ENCODE measurements around the gene IRX4.
"Not testable (repeated sequence)": the region's sequence is repeated elsewhere in the genome, so short reads cannot be mapped to it uniquely, and the experiment has no call there.

IRX4 gene

GRCh38 chr5:1847056-1847455 lies 35.7 kb downstream of the IRX4 start:
- Histone ChIP-seq H3K4me1 (ENCODE audit: control insufficient read depth, insufficient read depth, low read length) (peaks cover 2% of the 10 kb centered on the region), H3K9me3 (ENCODE audit: control insufficient read depth, insufficient read depth, low read length) (no peaks in the 10 kb centered on the region)

DNA sequence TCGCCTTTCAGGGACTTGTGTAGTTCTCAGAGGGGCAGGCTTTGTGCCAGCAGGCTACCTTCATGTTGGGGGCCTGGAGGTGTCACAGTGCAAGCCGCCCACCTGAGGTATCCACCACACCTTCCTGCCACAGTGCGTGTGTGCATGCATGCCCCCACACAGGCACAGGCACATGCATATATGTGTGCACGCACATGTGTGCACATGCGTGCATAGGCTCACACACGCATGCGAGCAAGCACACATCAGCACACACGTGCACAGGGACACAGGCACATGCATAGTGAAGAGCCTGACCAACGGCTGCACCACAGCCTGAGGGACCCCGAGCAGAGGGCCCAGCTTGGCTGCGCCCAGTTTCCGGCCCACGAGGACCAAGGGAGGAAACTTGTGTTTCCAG lies 36.1 kb downstream of the IRX4 start:
- Histone ChIP-seq H3K4me1 (ENCODE audit: control insufficient read depth, insufficient read depth, low read length) (peaks cover 2% of the 10 kb centered on the region), H3K9ac (ENCODE audit: low read depth, low read length) (no peak overlapping the region), H3K9me3 (ENCODE audit: control insufficient read depth, insufficient read depth, low read length) (no peaks in the 10 kb centered on the region), H3K36me3 (ENCODE audit: control insufficient read depth, insufficient read depth, low read length) (no peaks in the 10 kb centered on the region), H3K4me3 (ENCODE audit: low read depth, low read length) (no peak overlapping the region), H3K27me3 (ENCODE audit: control insufficient read depth, insufficient read depth, low read length) (peaks cover 50% of the 10 kb centered on the region)

More at GRCh38 chr5:1847056-1847455, 35.7 kb downstream of the IRX4 start:
- no peaks in the 10 kb centered on the region for H3K36me3 ChIP-seq (ENCODE audit: control insufficient read depth, insufficient read depth, low read length)
- no peak overlapping the region for H3K9ac ChIP-seq (ENCODE audit: low read depth, low read length)
- peaks cover 55% of the 10 kb centered on the region for H3K27me3 ChIP-seq (ENCODE audit: control insufficient read depth, insufficient read depth, low read length)
- no peak overlapping the region for H3K4me3 ChIP-seq (ENCODE audit: low read depth, low read length)

- peaks cover 41% of the 10 kb centered on the region for H3K27me3 ChIP-seq (ENCODE audit: control insufficient read depth, insufficient read depth, low read length)
- H3K36me3 ChIP-seq (ENCODE audit: control insufficient read depth, insufficient read depth, low read length) = no peaks in the 10 kb centered on the region
- peaks cover 2% of the 10 kb centered on the region for H3K4me1 ChIP-seq (ENCODE audit: control insufficient read depth, insufficient read depth, low read length)
These were observed 37.0 kb downstream of the IRX4 start for GRCh38 chr5:1845696-1846095.

GRCh38 chr5:1844708-1845436 lies 37.9 kb downstream of the IRX4 start:
- peaks cover 33% of the 10 kb centered on the region for H3K27me3 ChIP-seq (ENCODE audit: control insufficient read depth, insufficient read depth, low read length)
- H3K9me3 ChIP-seq (ENCODE audit: control insufficient read depth, insufficient read depth, low read length) = no peaks in the 10 kb centered on the region
- H3K36me3 ChIP-seq (ENCODE audit: control insufficient read depth, insufficient read depth, low read length) = no peaks in the 10 kb centered on the region
- H3K9ac ChIP-seq (ENCODE audit: low read depth, low read length) = no peak overlapping the region
- H3K4me1 ChIP-seq (ENCODE audit: control insufficient read depth, insufficient read depth, low read length) = no peaks in the 10 kb centered on the region
- H3K4me3 ChIP-seq (ENCODE audit: low read depth, low read length) = no peak overlapping the region

More at GRCh38 chr5:1845696-1846095, 37.0 kb downstream of the IRX4 start:
- H3K9me3 ChIP-seq (ENCODE audit: control insufficient read depth, insufficient read depth, low read length) = no peaks in the 10 kb centered on the region
- H3K4me3 ChIP-seq (ENCODE audit: low read depth, low read length) = no peak overlapping the region
- H3K9ac ChIP-seq (ENCODE audit: low read depth, low read length) = no peak overlapping the region

GRCh38 chr5:1843761-1844160 lies 39.0 kb downstream of the IRX4 start:
- H3K36me3 ChIP-seq (ENCODE audit: control insufficient read depth, insufficient read depth, low read length); H3K4me1 ChIP-seq (ENCODE audit: control insufficient read depth, insufficient read depth, low read length); H3K9me3 ChIP-seq (ENCODE audit: control insufficient read depth, insufficient read depth, low read length); H3K4me3 ChIP-seq (ENCODE audit: low read depth, low read length); H3K9ac ChIP-seq (ENCODE audit: low read depth, low read length): not testable (repeated sequence)
- H3K27me3 ChIP-seq (ENCODE audit: control insufficient read depth, insufficient read depth, low read length) = peaks cover 23% of the 10 kb centered on the region

GRCh38 chr5:1842004-1842819 lies 40.5 kb downstream of the IRX4 start:
- Histone ChIP-seq H3K9ac (ENCODE audit: low read depth, low read length) (no peak overlapping the region), H3K4me1 (ENCODE audit: control insufficient read depth, insufficient read depth, low read length) (no peaks in the 10 kb centered on the region), H3K27me3 (ENCODE audit: control insufficient read depth, insufficient read depth, low read length) (peaks cover 9% of the 10 kb centered on the region), H3K9me3 (ENCODE audit: control insufficient read depth, insufficient read depth, low read length) (no peaks in the 10 kb centered on the region), H3K4me3 (ENCODE audit: low read depth, low read length) (no peak overlapping the region), H3K36me3 (ENCODE audit: control insufficient read depth, insufficient read depth, low read length) (no peaks in the 10 kb centered on the region)

- Histone ChIP-seq H3K4me1 (ENCODE audit: control insufficient read depth, insufficient read depth, low read length) (no peaks in the 10 kb centered on the region), H3K9ac (ENCODE audit: low read depth, low read length) (no peak overlapping the region), H3K36me3 (ENCODE audit: control insufficient read depth, insufficient read depth, low read length) (no peaks in the 10 kb centered on the region), H3K9me3 (ENCODE audit: control insufficient read depth, insufficient read depth, low read length) (no peaks in the 10 kb centered on the region), H3K27me3 (ENCODE audit: control insufficient read depth, insufficient read depth, low read length) (peaks cover 6% of the 10 kb centered on the region), H3K4me3 (ENCODE audit: low read depth, low read length) (no peak overlapping the region)
These were observed 41.8 kb downstream of the IRX4 start for GRCh38 chr5:1840741-1841521.

DNA sequence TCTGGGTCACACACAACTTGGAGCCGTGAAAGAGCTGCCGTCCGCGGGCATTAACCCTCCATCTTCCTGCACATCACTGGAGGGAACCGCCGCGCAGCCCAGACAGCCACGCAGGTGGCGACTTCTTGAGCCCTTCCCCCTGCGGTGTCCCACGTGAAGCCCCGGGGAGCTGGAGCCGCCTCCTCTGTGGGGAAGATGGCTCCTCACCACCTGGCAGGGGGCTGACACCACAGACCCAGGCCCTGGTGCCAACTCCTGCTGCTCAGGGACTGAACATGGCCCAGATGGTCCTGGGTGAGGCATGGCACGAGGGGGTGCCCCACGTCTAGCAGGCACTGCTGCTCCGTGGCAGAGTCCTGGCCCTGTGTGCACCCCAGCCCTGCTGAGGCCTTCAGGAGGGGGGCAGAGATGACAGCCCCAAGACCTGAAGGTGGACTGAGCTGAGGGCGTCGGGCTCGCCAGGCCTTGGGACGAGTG lies 42.6 kb downstream of the IRX4 start:
- Histone ChIP-seq H3K4me1 (ENCODE audit: control insufficient read depth, insufficient read depth, low read length) (no peaks in the 10 kb centered on the region), H3K9me3 (ENCODE audit: control insufficient read depth, insufficient read depth, low read length) (no peaks in the 10 kb centered on the region), H3K36me3 (ENCODE audit: control insufficient read depth, insufficient read depth, low read length) (no peaks in the 10 kb centered on the region), H3K4me3 (ENCODE audit: low read depth, low read length) (no peak overlapping the region), H3K27me3 (ENCODE audit: control insufficient read depth, insufficient read depth, low read length) (peaks cover 6% of the 10 kb centered on the region), H3K9ac (ENCODE audit: low read depth, low read length) (no peak overlapping the region)

GRCh38 chr5:1838013-1838412 lies 44.7 kb downstream of the IRX4 start:
- Histone ChIP-seq H3K9me3 (ENCODE audit: control insufficient read depth, insufficient read depth, low read length) (no peaks in the 10 kb centered on the region), H3K36me3 (ENCODE audit: control insufficient read depth, insufficient read depth, low read length) (no peaks in the 10 kb centered on the region), H3K9ac (ENCODE audit: low read depth, low read length) (no peak overlapping the region), H3K27me3 (ENCODE audit: control insufficient read depth, insufficient read depth, low read length) (peaks cover 2% of the 10 kb centered on the region), H3K4me3 (ENCODE audit: low read depth, low read length) (no peak overlapping the region), H3K4me1 (ENCODE audit: control insufficient read depth, insufficient read depth, low read length) (peaks cover 5% of the 10 kb centered on the region)

- Histone ChIP-seq H3K27me3 (ENCODE audit: control insufficient read depth, insufficient read depth, low read length) (no peaks in the 10 kb centered on the region), H3K4me1 (ENCODE audit: control insufficient read depth, insufficient read depth, low read length) (peaks cover 5% of the 10 kb centered on the region), H3K4me3 (ENCODE audit: low read depth, low read length) (no peak overlapping the region), H3K9me3 (ENCODE audit: control insufficient read depth, insufficient read depth, low read length) (no peaks in the 10 kb centered on the region), H3K9ac (ENCODE audit: low read depth, low read length) (no peak overlapping the region), H3K36me3 (ENCODE audit: control insufficient read depth, insufficient read depth, low read length) (no peaks in the 10 kb centered on the region)
These were observed 45.5 kb downstream of the IRX4 start for GRCh38 chr5:1836891-1837880.
